HG03439 (cell line): ENCODE data around the gene TRIM46.

Experiments
- ATAC-seq: cut with Tn5 transposase; IDR thresholded peaks from one replicate; pipeline ENCODE4 v1.9.1; 2021; ENCODE audit warnings: mild to moderate bottlenecking, moderate library complexity; ENCODE audit not compliant: unreplicated experiment

TRIM46 gene

GRCh38 chr1:155171836-155172731 is 1.6 kb upstream of the TRIM46 start:
- peak; percentile 8 for ATAC-seq

DNA sequence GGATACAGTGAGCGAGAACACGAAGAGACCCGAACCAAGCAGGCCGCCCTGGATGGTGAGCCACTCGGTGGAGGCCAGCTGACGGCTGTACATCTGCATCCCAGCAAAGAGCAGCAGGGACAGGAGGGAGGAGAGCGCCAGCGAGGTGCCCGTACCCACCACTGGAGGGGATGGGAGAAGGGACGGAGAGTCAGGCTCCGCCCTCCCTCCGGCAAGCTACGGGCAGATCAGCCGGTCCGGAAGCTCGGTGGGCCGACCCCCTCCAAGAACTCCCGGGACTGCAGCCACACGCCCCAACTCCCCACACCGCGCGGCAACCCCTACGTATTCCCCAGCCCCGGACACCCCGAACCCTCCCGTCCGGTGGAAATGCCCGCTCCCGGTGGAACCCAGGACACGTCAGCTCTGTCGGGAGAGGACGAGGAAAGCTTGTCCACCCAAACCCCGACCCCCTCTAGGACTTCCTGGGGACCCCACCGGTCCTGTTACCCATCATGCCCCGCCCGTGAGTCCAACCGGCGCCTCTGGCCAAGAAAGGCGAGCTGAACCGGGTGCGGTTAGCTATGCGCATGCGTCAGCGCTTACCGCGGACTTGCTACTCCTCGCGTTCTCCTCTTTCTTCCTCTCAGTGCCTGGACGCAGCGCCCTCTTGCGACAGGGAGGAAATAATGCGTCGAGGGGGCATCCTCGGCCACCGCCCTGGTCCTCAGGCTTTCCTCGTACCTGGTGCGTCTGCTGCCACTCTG is 744 bp upstream of the TRIM46 start, which contains the start of gene KRTCAP2:
KRTCAP2 (minus strand) TSS at position 573 of the 746 bp plus-strand sequence; CDS start at position 493, 80 bp downstream.
- peak; percentile 81 for ATAC-seq

DNA sequence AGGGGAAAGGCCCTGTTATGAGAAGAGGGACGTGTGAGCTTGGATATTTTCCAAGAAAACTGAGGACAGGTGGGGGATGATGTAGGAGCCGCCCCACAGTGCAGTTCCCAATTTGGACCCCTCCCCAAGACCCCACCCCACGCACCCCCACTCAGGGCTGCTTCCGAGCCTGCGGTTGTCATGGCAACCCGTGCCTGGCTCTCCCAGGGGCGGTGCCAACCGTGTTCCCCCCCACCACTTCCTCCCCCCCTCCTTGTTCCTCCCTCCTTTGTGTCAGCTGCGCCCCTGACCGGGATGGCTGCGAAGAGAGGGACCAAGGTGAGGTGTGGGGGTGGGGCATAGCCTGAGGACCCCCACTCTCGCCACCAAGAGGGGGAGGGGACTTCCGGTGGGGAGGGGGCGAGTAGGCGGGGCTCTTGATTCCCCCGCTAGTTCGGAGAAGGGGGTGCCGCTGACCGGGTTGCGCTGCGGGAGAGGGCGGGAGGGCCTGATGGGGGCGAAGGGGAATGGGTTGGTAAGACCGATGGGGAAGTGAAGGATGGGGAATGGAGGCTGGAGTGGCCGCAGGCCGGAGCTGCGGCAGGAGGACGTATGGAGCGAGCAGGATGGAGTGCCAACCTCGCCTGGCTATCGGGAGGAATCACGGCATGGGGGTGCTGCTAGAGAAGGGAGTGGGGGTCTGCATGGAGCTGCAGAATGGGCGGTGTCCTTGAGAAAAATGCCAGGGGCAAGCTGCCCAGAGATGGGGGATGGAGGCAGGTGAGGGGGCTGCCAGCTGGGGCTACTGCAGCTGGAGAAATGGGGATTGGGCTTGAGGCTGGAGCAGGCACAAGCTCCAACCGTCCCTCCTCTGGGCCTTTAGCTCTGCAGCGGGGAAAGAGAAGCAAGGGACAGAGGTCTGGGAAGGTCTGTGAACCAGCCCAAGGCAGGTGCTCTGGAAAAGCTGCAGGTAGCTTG is 953 bp downstream of the TRIM46 start:
- no peak for ATAC-seq

DNA sequence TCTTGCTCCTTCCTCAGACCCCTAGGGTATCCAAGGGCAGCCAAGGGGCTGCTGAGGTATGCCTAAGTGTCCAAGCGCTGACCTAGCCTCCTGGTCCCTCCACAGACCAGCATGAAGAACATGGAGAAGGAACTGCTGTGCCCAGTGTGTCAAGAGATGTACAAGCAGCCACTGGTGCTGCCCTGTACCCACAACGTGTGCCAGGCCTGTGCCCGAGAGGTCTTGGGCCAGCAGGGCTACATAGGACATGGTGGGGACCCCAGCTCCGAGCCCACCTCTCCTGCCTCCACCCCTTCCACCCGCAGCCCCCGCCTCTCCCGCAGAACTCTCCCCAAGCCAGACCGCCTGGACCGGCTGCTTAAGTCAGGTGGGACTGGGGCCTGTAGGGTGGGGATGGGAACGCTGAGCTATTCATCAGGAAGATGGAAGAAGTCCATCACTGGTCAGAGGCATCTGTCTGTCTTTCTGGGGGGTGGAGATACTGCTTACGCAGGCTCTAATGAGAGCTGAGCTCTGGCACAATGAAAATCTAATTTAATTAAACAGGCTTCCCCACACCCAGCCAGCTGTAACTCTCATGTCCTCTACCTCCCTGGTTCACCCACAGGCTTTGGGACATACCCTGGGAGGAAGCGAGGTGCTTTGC is 1.8 kb downstream of the TRIM46 start:
- no peak for ATAC-seq

DNA sequence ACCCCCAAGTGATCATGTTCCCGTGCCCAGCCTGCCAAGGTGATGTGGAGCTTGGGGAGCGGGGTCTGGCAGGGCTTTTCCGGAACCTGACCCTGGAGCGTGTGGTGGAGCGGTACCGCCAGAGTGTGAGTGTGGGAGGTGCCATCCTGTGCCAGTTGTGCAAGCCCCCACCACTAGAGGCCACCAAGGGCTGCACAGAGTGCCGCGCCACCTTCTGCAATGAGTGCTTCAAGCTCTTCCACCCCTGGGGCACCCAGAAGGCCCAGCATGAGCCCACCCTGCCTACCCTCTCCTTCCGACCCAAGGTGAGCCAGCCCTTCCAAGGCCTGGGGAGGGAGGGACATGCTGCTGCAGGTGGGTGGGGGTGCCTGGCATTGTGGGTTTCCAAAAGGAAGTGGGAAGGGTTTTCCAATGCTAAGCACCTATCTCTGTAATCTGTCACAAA is 2.3 kb downstream of the TRIM46 start:
- no peak for ATAC-seq

- ATAC-seq: no peak
Measured at GRCh38 chr1:155176544-155177071, 3.0 kb downstream of the TRIM46 start.

DNA sequence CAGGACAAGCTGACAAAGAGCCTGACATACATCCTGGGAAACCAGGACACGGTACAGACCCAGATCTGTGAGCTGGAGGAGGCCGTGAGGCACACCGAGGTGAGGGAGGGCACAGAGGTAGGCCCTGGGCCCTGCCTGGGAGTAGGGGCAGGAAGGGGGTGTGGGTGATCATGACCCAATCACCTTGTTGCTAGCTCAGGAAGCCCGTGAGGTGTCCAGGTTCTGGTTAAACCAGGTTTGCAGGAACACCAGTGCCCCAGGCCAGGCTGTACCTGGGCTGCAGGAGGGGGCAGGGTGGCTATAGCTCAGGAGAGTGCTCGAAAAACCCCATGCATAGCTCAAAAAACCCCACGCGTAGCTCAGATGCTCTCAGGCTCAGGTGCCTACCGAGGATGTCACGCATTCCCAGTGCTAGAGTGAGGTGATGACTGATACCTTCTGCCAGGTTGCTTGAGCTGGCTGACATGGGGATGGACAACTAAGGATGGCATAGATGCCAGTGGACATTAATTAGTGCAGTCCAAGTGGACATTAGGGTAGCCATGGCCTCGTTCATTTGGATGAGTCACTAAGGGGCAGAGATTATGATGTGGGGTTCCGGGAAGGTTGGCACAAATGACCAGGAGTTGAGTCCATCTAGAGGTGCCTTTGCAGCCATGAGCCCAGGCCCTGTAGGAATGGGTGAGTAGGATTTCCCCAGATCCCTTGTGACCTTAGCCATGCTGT is 3.7 kb downstream of the TRIM46 start:
- no peak for ATAC-seq

- no peak for ATAC-seq
Measured at GRCh38 chr1:155177918-155178281, 4.3 kb downstream of the TRIM46 start.

- ATAC-seq: no peak
Measured at GRCh38 chr1:155178441-155179111, 4.9 kb downstream of the TRIM46 start.

- no peak for ATAC-seq
Measured at GRCh38 chr1:155179112-155180031, 5.7 kb downstream of the TRIM46 start.

DNA sequence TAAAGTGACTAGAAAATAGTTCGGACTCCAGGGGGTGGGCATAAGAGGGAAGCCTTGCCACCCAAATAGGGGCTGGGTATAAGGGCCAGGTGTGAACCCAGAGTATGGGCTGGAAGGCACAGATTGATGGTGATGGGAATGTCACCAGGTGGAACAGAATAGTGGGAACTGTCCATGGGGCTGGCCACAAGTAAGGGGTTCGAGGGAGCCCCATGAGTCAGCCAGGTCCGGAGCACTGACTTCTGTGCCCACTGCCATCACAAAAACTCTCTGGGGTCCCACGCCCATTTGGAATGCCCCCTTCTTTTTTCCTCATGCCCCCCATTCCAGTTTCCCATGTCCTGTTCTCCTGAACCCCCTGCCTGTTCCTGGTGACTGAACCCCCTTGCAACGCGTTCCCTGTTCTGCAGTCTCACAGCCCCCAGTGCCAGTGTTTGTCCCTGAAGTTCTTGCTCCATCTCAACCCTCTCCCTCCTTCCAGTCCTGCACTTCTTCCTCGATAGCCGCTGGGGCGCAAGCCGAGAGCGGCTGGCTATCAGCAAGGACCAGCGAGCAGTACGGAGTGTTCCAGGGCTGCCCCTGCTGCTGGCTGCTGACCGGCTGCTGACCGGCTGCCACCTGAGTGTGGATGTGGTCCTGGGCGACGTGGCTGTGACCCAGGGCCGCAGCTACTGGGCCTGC is 7.9 kb downstream of the TRIM46 start:
- no peak for ATAC-seq

DNA sequence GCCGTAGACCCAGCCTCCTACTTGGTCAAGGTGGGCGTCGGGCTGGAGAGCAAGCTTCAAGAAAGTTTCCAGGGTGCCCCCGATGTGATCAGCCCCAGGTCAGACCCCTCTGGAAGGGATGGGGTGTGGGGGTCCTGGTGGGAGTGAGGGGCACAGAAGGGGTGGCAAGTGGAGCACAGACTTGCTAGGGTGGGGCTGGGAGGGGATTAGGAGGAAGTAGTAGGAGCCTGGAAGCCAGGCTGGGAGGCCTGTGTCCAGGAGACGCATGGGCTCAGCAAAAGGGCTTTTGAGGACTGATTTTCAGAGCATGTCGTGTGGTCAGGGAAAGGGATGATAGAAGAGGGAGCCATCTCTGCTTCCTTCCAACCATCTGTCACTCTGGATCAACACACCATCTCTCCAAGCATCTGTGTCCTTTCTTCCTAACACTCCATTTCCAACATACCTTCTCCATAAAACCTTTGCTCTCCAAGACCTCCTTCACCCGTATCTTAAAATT is 8.5 kb downstream of the TRIM46 start:
- no peak for ATAC-seq

DNA sequence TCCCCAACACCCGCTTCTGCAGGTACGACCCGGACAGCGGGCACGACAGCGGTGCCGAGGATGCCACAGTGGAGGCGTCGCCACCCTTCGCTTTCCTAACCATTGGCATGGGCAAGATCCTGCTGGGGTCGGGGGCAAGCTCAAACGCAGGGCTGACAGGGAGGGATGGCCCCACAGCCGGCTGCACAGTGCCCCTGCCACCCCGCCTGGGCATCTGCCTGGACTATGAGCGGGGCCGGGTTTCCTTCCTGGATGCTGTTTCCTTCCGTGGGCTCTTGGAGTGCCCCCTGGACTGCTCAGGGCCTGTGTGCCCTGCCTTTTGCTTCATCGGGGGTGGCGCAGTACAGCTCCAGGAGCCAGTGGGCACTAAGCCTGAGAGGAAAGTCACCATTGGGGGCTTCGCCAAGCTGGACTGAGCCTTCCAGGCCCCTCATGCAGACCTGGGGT is 10.1 kb downstream of the TRIM46 start:
- no peak for ATAC-seq

DNA sequence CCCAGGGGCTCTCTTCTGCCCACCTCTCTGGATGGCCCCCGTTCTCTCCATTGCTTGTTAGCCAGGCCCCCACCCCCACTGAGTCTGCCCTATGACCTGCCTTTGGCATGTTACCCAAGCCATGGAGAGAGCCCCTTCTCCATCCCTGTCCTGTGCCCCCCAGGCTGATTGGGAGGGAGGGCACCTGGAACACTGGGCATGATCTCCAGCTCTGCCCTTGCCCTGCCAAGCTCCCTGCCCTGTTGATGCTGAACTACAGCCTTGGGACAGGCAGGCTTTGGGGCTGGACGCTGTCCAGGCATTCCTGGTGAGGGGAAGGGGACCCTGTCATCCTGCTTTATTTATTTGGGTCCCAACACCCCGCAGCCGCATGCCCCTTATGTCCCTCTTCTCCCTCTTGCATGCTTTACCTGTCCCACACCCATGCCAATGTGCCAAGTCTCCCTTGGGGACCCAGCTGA is 10.7 kb downstream of the TRIM46 start:
- ATAC-seq: no peak

DNA sequence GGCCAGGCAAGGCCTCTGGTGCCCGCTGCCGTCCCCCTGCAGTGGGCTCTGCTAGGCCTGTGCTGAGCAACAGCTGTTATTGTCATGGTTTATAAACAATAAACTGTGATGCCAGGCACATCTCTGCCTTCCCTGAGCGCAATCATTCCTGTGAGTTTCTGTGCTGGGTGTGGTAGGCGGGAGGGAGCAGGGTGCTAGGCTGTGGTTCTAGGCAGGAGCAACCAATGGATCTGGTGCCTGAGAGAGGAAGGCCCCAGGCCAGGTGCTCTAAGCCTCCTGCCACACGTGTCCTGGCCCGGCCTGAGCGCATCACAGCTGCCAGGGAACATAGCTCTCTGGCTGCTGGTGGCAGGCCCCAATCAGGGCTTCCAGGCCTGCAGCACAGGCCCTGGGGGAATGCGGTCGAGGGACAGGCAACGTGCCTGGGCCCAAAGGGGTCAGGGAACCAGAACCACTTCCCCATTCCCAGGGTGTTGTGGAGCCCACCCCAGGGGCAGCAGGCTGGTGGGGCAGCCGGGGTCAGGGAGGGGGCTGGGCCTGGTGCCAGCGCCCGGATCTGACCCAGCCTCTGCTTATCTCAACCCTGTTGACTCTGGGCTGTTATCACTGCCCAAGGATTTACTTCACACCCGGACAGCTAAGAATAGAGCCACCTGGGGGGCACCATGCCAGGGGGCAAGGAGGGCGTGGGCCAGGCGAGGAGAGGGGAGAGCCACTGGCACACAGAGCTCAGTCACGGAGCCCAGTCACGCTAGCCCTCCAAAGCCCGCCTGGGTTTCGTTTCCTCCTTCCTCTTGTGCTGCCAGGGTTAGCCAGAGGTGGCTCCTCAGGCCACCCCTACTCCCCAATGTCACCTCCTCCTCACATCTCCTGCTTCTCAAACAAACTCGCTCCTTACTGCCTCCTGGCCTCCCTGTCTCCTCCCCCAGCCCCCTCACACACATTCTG is 11.5 kb downstream of the TRIM46 start:
- peak; percentile 72 for ATAC-seq

DNA sequence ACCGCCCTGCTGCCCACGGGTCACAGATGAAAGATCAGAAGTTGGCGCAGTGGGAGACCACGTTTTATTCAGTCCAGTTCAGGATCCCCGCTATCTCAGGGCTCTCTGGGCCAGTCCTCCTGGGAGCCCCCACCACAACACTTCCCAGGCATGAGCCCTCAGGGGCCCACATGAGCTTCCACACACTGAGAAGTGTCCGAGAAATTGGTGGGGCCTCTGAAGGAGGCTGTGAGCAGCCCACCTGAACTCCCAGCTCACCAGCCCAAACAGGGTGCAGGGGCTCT is 12.1 kb downstream of the TRIM46 start:
- ATAC-seq: peak; percentile 14
